Gastrocnemius medialis (tissue), 4 donors: Measurements from ENCODE around the gene KIR2DL1. TPM values are rescaled to one million over a fixed set of nuclear protein-coding genes. Genes with fewer than 3 reads are reported as not detected.
"Not testable (repeated sequence)": the region's sequence is repeated elsewhere in the genome, so short reads cannot be mapped to it uniquely, and the experiment has no call there.

Source experiments
- ATAC-seq, 2 donors: fragments of 150-250 bp; one replicate each; pipeline ENCODE4 v1.9.1; 2016
- DNase-seq, 2 donors: peaks; one replicate each; pipeline ENCODE4 v3.0.0-alpha.2; 2019
- H3K27ac ChIP-seq, 4 donors: fragments of 200-600 bp; sonication (generic); 1 replicate in 1 of 4; 2 replicates in 3 of 4; pipeline ENCODE4 v1.5.1; 2016 to 2018; ENCODE audit warnings: mild to moderate bottlenecking in 2 of 4, moderate library complexity in 1 of 4
- H3K27me3 ChIP-seq, 3 donors: fragments of 200-600 bp; sonication (generic) in 2 of 3; 1 replicate in 1 of 3; 2 replicates in 2 of 3; pipeline versions ENCODE4 v1.5.1 to v1.6.0; 2016 to 2019; ENCODE audit warnings: mild to moderate bottlenecking in 1 of 3, moderate library complexity in 1 of 3
- H3K36me3 ChIP-seq, 2 donors: fragments of 200-600 bp; sonication (generic) in 1 of 2; one replicate each; pipeline ENCODE4 v1.5.1; 2017 to 2018
- H3K4me1 ChIP-seq, 2 donors: fragments of 200-600 bp; sonication (generic) in 1 of 2; one replicate each; pipeline ENCODE4 v1.5.1; 2016 to 2017; ENCODE audit warnings: mild to moderate bottlenecking in 2 of 2
- H3K4me3 ChIP-seq, 4 donors: fragments of 200-600 bp; sonication (generic) in 3 of 4; 1 replicate in 1 of 4; 2 replicates in 3 of 4; pipeline ENCODE4 v1.5.1; 2016 to 2019; ENCODE audit warnings: mild to moderate bottlenecking in 2 of 4
- H3K9me3 ChIP-seq, 3 donors: fragments of 200-600 bp; sonication (generic) in 2 of 3; 1 replicate in 1 of 3; 2 replicates in 2 of 3; pipeline ENCODE4 v1.5.1; 2016 to 2019
- POLR2A ChIP-seq, 2 donors: fragments of 450-650 bp; IDR thresholded peaks; one replicate each; pipeline ENCODE4 v1.6.1; 2017; ENCODE audit warnings: antibody characterized with exemption in 2 of 2, mild to moderate bottlenecking in 2 of 2, moderate library complexity in 2 of 2
- in situ Hi-C, 4 donors: fragments of 200-750 bp; cut with MboI; loops; one replicate each; pipeline versions ENCODE4 v1.15.0 to v1.8.0; 2017; ENCODE audit warnings: low sequenced_read_pairs in 4 of 4
- intact Hi-C: fragments of 100-400 bp; cut with DNase I; formaldehyde crosslinking; loops from one replicate; pipeline ENCODE4 v1.15.1; 2023; ENCODE audit warnings: low total_unique reads
- total RNA-seq, 4 donors: library from RNA; depleted of rRNA; stranded (reverse); fragments of >200 nt; gene quantifications; one replicate each; pipeline versions ENCODE4 v1.1.0 to v1.2.3, GENCODE V29; 2016
- TF ChIP-seq, protein P1 (sequence below), 5 experiments: fragments of 450-650 bp in 3 of 5; fragments of 200-600 bp in 2 of 5; sonication (generic) in 2 of 5; IDR thresholded peaks in 4 of 5; conservative IDR thresholded peaks in 1 of 5; 1 replicate in 4 of 5; 2 replicates in 1 of 5; pipeline ENCODE4 v1.5.1; 2016 to 2019; ENCODE audit warnings: antibody characterized with exemption in 5 of 5, mild to moderate bottlenecking in 3 of 5, moderate library complexity in 3 of 5

KIR2DL1 gene
- total RNA-seq, 4 donors from 2014 or later, result not detected

DNA sequence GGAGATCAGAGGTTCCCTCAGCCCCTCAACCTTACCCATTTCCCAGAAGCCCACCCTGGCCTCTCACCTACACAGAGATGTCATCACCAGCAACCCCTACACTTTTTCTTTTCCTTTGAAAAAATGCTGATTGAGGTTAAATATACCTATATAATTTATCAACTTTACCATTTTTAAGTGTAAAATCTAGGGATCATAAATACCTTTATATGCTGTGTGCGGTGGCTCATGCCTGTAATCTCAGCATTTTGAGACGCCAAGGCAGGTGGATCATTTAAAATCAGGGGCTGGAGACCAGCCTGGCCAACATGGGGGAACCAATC is 36.9 kb downstream of the KIR2DL1 start:
- ATAC-seq (no peak), DNase-seq (no peak)
- Histone ChIP-seq H3K36me3 (no peaks in the 10 kb centered on the region), H3K27ac (no peak overlapping the region), H3K27me3 (no peaks in the 10 kb centered on the region), H3K4me1 (no peaks in the 10 kb centered on the region), H3K4me3 (no peak overlapping the region), H3K9me3 (no peaks in the 10 kb centered on the region)
- no peak for TF ChIP-seq POLR2A (IDR thresholded peaks at IDR 0.05)
- TF ChIP-seq, protein P1, sequence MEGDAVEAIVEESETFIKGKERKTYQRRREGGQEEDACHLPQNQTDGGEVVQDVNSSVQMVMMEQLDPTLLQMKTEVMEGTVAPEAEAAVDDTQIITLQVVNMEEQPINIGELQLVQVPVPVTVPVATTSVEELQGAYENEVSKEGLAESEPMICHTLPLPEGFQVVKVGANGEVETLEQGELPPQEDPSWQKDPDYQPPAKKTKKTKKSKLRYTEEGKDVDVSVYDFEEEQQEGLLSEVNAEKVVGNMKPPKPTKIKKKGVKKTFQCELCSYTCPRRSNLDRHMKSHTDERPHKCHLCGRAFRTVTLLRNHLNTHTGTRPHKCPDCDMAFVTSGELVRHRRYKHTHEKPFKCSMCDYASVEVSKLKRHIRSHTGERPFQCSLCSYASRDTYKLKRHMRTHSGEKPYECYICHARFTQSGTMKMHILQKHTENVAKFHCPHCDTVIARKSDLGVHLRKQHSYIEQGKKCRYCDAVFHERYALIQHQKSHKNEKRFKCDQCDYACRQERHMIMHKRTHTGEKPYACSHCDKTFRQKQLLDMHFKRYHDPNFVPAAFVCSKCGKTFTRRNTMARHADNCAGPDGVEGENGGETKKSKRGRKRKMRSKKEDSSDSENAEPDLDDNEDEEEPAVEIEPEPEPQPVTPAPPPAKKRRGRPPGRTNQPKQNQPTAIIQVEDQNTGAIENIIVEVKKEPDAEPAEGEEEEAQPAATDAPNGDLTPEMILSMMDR (IDR thresholded peaks at IDR 0.05 in 4 of 5, conservative IDR thresholded peaks at IDR 0.05 in 1 of 5), result no peak
- intact Hi-C loops (no loop called here), in situ Hi-C loops (no loop called here)

DNA sequence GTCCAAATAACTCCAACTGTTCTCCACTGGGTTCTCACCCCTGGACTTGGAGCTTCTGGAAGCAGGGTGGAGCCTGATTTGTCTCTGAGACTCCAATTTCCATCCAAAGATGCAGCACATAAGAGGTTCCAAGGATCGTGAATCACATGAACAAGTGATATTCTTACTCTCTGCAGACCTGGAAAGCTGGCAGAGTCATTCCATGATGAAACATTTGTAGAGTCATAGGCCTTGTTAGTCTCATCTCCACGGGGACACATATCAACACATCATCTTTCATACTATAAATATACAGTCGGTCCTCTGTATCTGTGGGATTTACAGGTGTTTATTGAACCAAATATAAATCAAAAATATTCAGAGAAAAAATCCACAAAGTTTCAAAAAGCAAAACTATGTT is 45.0 kb downstream of the KIR2DL1 start:
- H3K9me3 ChIP-seq, ATAC-seq, H3K36me3 ChIP-seq, H3K4me1 ChIP-seq, intact Hi-C loops, in situ Hi-C loops, H3K27ac ChIP-seq, DNase-seq, H3K27me3 ChIP-seq, H3K4me3 ChIP-seq: not testable (repeated sequence)

DNA sequence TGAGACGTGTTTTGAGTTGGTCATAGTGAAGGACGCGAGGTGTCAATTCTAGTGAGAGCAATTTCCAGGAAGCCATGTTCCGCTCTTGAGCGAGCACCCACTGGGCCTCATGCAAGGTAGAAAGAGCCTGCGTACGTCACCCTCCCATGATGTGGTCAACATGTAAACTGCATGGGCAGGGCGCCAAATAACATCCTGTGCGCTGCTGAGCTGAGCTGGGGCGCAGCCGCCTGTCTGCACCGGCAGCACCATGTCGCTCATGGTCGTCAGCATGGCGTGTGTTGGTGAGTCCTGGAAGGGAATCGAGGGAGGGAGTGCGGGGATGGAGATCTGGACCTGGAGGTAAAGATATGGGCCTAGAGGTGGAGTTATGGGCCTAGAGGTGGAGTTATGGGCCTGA is 46.7 kb downstream of the KIR2DL1 start, which contains the start of gene KIR3DL1:
Gene KIR3DL1 (plus strand): TSS at position 218 of the 400 bp plus-strand sequence.
- H3K9me3 ChIP-seq, in situ Hi-C loops, H3K4me3 ChIP-seq, DNase-seq, H3K4me1 ChIP-seq, intact Hi-C loops, H3K27ac ChIP-seq, H3K27me3 ChIP-seq, ATAC-seq, H3K36me3 ChIP-seq: not testable (repeated sequence)

DNA sequence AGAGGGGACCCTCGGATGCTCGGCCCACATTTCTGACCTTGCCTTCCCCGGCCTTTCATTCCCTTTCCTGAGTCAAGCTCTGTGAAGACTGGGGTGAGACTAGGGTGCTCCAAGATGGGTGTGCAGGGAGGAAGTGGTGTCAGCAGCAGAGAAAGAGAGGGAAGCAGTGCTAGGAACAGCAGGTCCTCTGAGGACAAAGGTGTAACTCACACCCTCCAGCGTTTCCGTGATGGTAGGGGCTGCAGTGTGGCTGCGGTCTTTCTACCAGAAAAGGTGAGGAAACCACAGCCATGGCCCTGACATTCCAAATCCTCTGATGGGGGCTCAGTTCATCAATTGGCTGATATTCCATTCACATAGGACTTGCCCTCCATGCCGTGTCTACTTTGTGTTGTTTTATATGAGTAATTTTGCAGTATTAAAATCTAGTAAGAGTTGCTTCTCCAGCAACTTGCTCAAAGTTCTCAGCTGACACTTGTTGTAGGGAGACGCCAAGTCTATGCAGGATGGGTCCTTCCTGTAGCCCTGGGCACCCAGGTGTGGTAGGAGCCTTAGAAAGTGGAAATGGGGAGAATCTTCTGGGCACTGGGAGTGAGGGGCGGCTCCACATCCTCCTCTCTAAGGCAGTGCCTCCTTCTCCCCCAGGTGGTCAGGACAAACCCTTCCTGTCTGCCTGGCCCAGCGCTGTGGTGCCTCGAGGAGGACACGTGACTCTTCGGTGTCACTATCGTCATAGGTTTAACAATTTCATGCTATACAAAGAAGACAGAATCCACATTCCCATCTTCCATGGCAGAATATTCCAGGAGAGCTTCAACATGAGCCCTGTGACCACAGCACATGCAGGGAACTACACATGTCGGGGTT is 48.3 kb downstream of the KIR2DL1 start:
- in situ Hi-C loops, result no loop called here

DNA sequence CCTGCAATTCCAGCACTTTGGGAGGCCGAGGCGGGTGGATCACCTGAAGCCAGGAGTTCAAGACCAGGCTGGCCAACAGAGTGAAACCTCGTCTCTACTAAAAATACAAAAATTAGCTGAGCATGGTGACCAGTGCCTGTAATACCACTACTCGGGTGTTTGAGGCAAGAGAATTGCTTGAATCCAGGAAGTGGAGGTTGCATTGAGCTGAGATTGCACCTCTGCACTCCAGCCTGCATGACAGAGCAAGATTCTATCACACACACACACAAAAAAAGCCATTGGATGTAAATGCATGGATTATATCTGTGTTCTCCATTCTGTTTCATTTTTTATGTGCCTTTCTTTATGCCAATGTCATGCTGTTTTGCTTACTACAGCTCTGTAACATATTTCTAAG is 54.8 kb downstream of the KIR2DL1 start:
- H3K4me1 ChIP-seq, in situ Hi-C loops, H3K4me3 ChIP-seq, H3K27ac ChIP-seq, DNase-seq, ATAC-seq, intact Hi-C loops, H3K9me3 ChIP-seq, H3K27me3 ChIP-seq, H3K36me3 ChIP-seq: not testable (repeated sequence)

More for the DNA sequence above, 48.3 kb downstream of the KIR2DL1 start:
- H3K27me3 ChIP-seq, result no peaks in the 10 kb centered on the region
- no peak for TF ChIP-seq POLR2A (IDR thresholded peaks at IDR 0.05)
- TF ChIP-seq, protein P1 (IDR thresholded peaks at IDR 0.05 in 4 of 5, conservative IDR thresholded peaks at IDR 0.05 in 1 of 5), result no peak
- no peaks in the 10 kb centered on the region for H3K36me3 ChIP-seq
- ATAC-seq (no peak), DNase-seq (no peak)
- H3K27ac ChIP-seq, result no peak overlapping the region
- H3K4me3 ChIP-seq, result no peak overlapping the region
- no peaks in the 10 kb centered on the region for H3K9me3 ChIP-seq
- intact Hi-C loops, result no loop called here
- no peaks in the 10 kb centered on the region for H3K4me1 ChIP-seq

DNA sequence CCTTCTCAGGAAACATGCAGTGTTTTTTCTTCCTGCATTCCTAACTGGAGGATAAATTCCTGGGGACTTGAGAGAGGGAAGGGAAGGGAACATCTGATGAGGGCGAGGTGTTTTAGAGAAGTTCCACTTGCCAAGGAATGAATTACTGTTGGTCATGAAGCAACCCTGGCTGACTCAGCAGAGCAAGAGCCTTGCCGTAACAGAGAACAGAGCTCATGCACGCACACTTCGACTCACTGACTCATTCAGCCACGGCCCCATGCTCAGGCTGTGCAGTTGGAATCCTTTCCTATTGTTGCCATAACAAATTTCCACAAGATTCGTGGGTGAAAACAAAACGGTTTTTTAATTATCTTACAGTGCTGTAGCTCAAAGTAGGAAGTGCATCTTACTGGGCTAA is 55.7 kb downstream of the KIR2DL1 start:
- H3K4me1 ChIP-seq, in situ Hi-C loops, DNase-seq, H3K9me3 ChIP-seq, H3K27ac ChIP-seq, H3K36me3 ChIP-seq, H3K4me3 ChIP-seq, H3K27me3 ChIP-seq, ATAC-seq, intact Hi-C loops: not testable (repeated sequence)

DNA sequence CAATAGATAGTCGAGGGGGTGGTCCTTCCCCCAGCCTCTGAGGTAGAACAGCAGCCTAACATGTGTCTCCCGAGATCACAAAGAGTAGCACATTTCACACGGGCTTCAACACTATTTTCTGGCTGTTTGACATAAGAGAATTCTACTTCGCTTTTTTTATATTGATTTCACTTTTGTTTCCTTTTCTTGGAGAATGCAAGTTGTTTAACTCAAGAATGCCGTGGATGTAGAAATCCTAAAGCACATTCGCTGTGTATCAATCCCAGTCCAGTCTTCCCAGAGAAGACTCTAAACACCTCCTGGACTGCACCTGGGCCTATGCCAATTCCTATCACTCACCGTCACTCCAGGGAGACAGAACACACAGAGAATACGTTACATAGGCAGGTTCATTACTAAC is 58.5 kb downstream of the KIR2DL1 start:
- ATAC-seq, H3K9me3 ChIP-seq, intact Hi-C loops: not testable (repeated sequence)

DNA sequence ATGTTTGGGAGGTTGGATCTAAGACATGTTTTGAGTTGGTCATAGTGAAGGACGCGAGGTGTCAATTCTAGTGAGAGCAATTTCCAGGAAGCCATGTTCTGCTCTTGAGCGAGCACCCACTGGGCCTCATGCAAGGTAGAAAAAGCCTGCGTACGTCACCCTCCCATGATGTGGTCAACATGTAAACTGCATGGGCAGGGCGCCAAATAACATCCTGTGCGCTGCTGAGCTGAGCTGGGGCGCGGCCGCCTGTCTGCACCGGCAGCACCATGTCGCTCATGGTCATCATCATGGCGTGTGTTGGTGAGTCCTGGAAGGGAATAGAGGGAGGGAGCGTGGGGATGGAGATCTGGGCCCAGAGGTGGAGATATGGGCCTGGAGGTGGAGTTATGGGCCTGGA is 62.9 kb downstream of the KIR2DL1 start, which contains the start of gene KIR2DS4:
Gene KIR2DS4 (plus strand): TSS at position 181 of the 400 bp plus-strand sequence.
- H3K9me3 ChIP-seq, ATAC-seq, H3K27me3 ChIP-seq, H3K4me3 ChIP-seq, intact Hi-C loops, H3K4me1 ChIP-seq, H3K36me3 ChIP-seq, DNase-seq, in situ Hi-C loops, H3K27ac ChIP-seq: not testable (repeated sequence)

More for the DNA sequence above, 58.5 kb downstream of the KIR2DL1 start:
- in situ Hi-C loops, H3K27ac ChIP-seq, DNase-seq, H3K36me3 ChIP-seq, H3K27me3 ChIP-seq, H3K4me1 ChIP-seq, H3K4me3 ChIP-seq: not testable (repeated sequence)
